Inflammatory macrophage (primary cell): ENCODE data around the gene HIGD1A.
"Not testable (repeated sequence)": the region's sequence is repeated elsewhere in the genome, so short reads cannot be mapped to it uniquely, and the experiment has no call there.

ENCODE experiments used
- DNase-seq, 2 donors: peaks; one replicate each; pipeline ENCODE4 v3.0.0-alpha.2; 2020 to 2022

HIGD1A gene

DNA sequence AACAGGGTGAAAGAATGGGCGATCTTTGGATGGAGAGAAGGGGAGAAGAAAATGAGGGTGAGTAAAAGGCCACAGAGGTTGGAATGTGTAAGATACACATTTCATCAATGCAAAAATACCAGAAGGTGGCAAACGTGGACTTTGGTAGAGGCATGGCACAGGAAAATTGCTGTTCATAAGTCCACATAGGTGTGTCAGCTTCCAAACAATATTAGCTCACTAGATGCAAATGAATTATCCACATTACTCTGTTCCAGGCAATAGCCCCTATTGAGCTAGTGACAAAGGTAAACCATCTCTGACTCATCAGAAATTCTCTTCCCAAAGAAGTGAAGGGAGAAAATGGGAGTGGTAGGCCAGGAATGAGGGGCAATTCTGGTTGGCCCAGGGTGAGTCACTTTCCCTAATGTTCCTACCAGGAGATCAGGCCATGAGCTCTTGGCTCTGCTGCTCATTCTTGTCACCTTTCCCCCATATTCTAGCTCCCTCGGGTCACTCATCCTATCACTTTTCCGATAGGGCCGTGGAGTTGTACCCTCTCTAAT is 24.9 kb upstream of the HIGD1A start:
- DNase-seq, result no peak

GRCh38 chr3:42827654-42828053 is 23.4 kb upstream of the HIGD1A start:
- DNase-seq, result no peak

- DNase-seq, result no peak
Measured at GRCh38 chr3:42827023-42827422, 22.7 kb upstream of the HIGD1A start.

GRCh38 chr3:42826141-42826540 is 21.9 kb upstream of the HIGD1A start:
- DNase-seq, result no peak

GRCh38 chr3:42823351-42823750 is 19.1 kb upstream of the HIGD1A start:
- DNase-seq, result no peak

DNA sequence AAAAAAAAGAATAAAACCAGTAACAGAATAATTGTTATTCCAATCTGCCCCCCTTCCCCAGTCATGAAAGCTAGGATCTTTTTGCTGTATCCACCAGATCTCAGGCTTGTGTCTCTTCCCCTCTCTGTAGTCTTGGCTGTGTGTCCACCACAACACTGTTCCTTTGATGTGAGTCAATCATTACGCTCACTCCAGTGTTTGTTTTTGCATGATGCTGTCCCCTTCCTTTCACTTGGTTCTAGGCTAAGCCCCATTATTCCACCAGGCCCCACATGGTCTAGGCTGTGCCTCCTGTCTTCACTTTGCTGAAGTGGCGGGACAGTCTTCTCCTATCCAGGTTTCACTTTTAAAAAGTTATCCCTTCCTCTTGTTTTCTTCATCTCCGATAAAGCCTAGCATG is 18.5 kb upstream of the HIGD1A start:
- DNase-seq, result no peak

DNA sequence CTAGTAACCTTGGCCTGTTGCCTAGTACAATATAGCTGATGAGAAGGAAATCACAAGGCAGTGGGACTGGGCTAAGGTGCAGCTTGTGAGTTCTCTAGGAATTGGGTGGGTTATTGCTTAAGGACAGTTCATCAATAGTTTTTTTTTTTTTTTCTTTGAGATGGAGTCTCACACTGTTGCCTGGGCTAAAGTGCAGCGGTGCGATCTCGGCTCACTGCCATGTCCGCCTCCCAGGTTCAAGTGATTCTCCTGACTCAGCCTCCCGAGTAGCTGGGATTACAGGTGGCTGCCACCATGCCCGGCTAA is 16.4 kb upstream of the HIGD1A start:
- no peak for DNase-seq

- DNase-seq, result no peak
Measured at GRCh38 chr3:42819351-42819965, 15.2 kb upstream of the HIGD1A start.

GRCh38 chr3:42815826-42816225 is 11.5 kb upstream of the HIGD1A start:
- no peak for DNase-seq

GRCh38 chr3:42814914-42815507 is 10.7 kb upstream of the HIGD1A start:
- DNase-seq, result no peak

DNA sequence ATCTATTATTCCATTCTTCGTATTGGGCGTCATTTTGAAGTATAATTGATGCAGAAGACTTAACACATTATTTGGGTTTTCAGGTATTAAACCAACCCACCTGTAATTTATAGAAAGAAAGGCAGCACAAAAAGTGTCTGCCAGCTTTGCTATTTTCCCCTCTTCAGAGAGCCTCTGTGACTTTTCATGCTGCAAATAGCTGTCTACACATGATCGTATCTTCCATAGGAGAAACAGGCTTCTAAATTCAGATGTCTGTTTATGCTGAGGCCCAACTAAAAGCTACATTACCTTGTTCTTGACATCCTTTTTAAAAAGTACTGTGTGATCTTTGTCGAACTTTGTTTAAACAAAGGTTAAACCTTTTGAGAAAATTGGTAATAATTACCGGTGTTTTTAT is 10.0 kb upstream of the HIGD1A start:
- no peak for DNase-seq

DNA sequence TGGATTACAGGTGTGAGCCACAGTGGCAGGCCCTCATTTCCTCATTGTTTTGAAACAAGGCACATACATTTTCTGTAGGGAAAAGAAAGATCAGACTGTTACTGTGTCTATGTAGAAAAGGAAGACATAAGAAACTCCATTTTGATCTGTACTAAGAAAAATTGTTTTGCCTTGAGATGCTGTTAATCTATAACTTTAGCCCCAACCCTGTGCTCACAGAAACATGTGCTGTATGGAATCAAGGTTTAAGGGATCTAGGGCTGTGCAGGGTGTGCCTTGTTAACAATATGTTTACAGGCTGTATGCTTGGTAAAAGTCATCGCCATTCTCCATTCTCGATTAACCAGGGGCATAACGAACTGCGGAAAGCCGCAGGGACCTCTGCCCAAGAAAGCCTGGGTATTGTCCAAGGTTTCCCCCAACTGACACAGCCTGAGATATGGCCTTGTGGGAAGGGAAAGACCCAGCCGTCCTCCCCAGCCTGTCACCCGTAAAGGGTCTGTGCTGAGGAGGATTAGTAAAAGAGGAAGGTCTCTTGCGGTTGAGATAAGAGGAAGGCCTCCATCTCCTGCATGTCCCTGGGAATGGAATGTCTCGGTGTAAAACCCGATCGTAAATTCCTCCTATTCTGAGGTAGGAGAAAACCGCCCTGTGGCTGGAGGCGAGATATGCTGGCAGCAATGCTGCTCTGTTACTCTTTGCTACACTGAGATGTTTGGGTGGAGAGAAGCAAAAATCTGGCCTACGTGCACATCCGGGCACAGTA is 7.0 kb upstream of the HIGD1A start:
- DNase-seq, result not testable (repeated sequence)

DNA sequence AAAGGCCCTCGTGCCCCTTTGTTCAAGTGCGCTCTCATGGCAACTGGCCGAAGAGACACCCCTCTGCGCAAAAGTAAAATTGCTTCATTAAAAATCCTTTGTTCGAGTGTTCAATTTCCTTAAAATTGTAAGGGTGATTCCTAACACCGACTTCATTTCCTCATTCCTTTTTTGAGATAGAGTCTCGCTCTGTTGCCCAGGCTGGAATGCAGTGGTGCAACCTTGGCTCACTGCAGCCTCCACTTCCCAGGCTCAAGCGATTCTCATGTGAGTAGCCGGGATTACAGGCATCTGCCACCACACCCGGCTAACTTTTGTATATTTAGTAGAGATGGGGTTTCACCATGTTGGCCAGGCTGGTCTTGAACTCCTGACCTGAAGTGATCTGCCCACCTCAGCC is 6.4 kb upstream of the HIGD1A start:
- not testable (repeated sequence) for DNase-seq

- DNase-seq, result no peak
Measured at GRCh38 chr3:42809202-42809601, 4.9 kb upstream of the HIGD1A start, which contains the start of gene ACKR2. ACKR2 (plus strand) TSS chr3:42809445; CDS start chr3:42864503, 55,058 bp downstream.

DNA sequence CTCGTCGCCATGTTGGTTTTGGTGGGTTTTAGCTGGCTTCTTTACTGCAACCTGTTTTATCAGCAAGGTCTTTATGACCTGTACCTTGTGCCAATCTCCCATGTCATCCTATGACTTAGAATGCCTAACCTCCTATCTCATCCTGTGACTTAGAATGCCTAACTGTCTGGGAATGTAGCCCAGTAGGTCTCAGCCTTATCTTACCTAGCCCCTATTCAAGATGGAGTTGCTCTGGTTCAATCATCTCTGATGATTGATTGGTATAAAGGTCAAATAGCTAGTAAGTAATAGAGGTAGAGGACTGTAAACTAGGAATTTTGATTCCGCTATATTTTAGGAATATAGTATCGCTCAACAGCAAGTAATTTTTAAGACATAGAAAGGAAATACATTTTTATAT is 3.6 kb upstream of the HIGD1A start:
- DNase-seq, result no peak

- DNase-seq, result no peak
Measured at GRCh38 chr3:42805141-42805821, 991 bp upstream of the HIGD1A start.

GRCh38 chr3:42804831-42805132 is 492 bp upstream of the HIGD1A start:
- no peak for DNase-seq

DNA sequence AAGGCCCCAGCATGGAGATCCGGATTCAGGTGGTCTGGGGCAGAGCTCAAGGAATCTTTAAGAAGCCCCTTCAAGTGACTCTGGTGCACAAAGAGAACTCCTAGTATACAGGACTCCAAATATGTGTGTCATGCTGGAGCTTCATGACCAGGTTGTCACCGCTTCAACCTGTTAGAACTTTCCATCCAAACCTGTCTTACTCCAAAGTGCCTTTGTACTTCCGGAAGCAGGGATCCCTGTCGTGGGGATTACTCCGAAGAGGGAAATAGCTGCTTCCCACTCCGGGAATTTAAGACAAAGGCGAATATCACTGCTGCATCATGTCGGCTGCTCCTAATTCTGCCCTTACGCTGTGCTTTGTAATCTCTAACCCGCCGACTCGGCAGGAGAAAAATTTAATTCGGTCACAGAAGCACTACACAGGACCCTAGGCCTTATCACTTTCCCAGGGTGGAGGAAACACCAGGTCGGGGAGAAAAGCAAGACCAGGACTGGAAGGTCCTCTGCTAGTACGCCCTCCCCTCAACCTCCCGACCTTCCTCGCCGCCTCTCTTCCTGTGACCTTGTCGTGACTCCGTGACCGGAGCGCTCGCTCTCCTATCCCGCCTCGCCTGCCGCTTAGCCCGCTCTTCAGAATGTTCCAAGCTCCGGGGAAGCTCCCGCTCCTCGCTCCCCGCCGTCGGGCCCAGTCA is 730 bp downstream of the HIGD1A start:
- peak in 1 of 2 donors; percentile 21 for DNase-seq

DNA sequence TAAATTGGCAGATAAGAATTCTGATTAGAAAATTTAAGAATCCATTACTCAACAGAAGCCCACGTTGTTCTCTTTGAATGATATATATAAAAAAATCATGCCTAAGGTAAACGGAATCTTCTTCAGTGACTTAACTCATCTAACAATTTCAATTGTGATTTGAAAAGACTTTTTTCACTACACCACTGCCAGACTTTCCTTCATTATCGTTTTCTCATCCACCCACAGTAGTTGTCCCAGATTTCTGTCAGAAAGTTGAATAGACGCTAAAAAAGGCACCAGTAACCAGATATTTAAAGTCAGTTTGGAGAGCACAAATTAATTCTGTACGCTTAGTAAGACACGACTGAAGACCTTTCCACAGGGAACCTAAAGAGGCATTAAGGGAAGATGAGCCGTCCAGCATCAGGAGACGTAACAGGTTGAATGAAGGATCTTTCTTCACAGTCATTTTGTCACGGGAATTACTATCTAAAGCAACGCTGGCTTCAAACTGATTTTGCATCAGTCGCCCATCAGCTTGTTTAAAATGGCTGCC is 1.3 kb downstream of the HIGD1A start:
- no peak for DNase-seq

DNA sequence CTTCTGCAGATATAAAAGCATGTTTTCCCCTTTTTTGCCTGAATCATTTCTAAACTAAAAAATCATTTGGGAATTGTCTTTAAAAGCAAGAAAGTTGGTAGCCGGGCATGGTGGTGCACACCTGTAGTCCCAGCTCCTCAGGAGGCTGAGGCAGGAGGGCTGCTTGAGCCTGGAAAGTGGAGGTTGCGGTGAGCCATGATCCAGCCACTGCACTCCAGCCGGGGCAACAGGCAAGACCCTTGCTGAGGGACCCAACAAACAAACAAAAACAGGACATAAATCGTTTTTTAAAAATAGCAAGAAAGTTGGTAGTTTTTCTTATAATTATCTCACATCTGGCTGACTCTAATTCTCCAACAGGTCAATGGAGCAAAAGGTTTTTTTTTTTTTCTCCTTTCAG is 2.5 kb downstream of the HIGD1A start:
- no peak for DNase-seq

GRCh38 chr3:42801048-42801620 is 3.2 kb downstream of the HIGD1A start:
- DNase-seq, result no peak

- no peak for DNase-seq
Measured at GRCh38 chr3:42800251-42800650, 4.0 kb downstream of the HIGD1A start.
